Inferior parietal cortex (tissue), 1 donor: ENCODE measurements around the gene MGAT5B.
"Not testable (repeated sequence)": the region's sequence is repeated elsewhere in the genome, so short reads cannot be mapped to it uniquely, and the experiment has no call there.

Experiments used
- DNase-seq: peaks from one replicate; pipeline ENCODE4 v3.0.0-alpha.2; 2016; ENCODE audit errors: extremely low spot score

The MGAT5B gene

DNA sequence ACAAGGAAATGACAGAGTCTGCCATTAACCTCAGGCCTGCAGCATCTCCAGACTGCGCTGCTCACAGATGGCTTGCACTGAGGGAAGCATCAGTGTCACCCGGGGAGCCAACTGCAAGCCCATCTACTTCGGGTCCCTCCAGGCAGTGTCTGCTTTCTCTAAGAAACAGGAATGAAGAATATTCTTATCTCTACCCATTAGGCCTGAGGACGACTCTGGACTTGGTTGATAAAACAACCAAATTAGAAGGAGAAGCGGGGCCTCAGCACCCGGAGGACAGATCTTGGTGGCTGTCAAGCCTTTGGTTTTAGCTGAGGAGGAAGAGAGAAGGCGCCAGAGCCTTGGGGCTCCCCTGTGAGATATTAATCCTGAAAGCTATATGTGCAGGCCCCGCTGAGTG, 19.5 kb upstream of the MGAT5B start:
- no peak for DNase-seq

GRCh38 chr17:76849160-76849559, 19.0 kb upstream of the MGAT5B start:
- not testable (repeated sequence) for DNase-seq

- DNase-seq, result no peak
These were observed 15.4 kb upstream of the MGAT5B start for GRCh38 chr17:76852843-76853242.

GRCh38 chr17:76855105-76855504, 13.1 kb upstream of the MGAT5B start:
- DNase-seq, result no peak

DNA sequence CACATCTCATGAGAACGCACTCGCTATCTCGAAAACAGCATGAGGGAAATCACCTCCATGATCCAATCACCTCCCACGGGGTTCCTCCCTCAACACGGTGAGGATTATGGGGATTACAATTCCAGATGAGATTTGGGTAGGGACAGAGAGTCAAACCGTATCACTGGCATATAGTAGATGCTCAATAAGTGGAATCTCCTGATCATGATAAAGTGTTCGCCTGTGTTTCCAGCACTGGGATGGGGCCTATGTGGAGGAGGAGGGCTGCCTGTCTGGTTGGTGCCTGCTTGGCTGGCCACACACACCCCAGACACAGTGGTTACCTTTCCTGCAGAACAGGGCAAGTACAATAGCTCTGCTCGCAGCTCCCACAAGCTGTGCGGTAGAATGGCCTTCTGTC, 6.1 kb upstream of the MGAT5B start:
- DNase-seq, result no peak

GRCh38 chr17:76862494-76862893, 5.7 kb upstream of the MGAT5B start:
- no peak for DNase-seq

GRCh38 chr17:76864024-76864423, 4.2 kb upstream of the MGAT5B start:
- no peak for DNase-seq

- DNase-seq, result no peak
These were observed 3.0 kb upstream of the MGAT5B start for GRCh38 chr17:76865174-76865573.

DNA sequence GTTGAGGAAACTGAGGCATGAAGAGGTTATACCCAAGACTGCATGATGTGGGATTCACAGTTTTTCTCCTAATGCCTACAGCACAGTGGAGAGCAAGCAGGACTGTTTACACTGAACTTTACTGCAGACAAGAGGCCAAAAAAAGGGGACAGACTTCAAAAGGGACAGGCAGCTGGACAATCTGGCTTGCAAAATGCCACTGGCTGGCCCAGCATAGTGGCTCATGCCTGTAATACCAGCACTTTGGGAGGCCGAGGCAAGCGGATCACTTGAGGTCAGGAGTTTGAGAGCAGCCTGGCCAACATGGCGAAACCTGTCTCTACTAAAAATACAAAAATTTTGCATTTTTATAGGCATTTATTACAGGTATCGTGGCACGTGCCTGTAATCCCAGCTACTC, 2.0 kb upstream of the MGAT5B start:
- DNase-seq, result no peak

DNA sequence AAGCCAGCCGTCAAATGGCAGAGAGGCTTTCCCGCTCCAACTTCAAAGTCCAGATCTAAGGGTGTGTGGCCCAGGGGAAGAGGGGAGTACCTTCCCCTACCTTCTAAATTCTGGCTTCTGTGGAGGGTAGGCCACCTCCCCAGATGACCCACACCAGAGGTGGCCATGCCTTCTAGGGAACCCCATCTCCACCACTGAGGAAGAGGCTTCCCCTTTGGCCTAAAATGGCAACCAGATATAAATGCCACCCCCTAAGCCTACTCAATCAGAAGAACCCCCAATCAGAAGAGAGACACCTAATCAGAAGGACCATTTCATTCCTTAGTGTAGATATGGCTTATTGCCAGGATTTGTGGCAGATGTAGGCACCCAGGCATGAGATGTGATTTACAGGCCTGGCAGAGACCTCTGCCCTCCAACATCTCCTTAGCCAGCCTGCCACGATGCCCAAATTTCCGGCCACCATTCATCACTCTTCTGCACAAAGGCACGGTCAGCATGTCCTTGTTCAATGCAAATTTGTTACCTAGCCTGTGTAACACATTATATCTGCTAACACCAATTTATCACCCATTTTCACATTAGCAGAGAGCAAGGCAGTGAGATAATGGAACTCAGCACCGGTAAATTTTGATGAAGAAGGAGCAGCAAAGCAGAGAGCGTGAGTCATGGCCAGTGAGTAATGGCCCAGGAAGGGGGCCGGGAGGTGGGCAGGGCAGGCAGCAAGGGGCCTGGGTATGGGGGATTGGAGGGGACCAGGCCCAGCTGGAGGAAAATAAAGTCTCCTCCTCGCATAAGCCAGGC, 1.2 kb upstream of the MGAT5B start:
- no peak for DNase-seq

DNA sequence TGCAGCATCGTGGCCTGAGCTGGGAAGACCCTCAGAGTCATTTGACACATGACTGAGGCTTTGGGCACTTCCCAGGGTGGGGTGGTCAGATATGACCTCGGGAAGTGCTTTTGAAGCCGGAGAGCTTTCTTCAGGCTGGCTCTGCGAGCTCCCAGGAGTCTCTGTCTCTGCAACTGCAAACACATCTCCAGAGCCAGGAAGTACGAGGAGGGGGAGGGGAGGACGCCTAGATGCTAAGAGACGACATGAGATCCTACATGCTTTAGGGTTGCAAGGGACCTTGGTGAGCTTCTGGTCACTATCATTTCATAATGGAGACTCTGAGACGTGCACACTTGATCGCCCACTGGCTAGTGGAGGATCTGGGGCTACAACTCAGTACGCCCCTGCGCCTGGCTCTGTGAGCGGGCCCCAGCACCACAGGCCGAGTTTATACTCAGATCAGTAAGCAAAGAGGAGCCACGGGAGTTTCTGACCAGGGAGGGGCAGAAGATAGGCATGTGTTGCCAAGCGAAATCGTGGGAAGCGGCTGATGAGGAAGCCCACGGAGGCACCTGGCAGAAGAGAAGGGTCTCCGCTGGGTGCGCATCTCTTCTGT, 527 bp upstream of the MGAT5B start:
- DNase-seq, result no peak

GRCh38 chr17:76868669-76869495, 678 bp downstream of the MGAT5B start:
- DNase-seq, result no peak

GRCh38 chr17:76869496-76870376, 1.5 kb downstream of the MGAT5B start:
- no peak for DNase-seq

- no peak for DNase-seq
These were observed 2.1 kb downstream of the MGAT5B start for GRCh38 chr17:76870377-76870714.

- DNase-seq, result no peak
These were observed 3.5 kb downstream of the MGAT5B start for GRCh38 chr17:76871668-76872067.

DNA sequence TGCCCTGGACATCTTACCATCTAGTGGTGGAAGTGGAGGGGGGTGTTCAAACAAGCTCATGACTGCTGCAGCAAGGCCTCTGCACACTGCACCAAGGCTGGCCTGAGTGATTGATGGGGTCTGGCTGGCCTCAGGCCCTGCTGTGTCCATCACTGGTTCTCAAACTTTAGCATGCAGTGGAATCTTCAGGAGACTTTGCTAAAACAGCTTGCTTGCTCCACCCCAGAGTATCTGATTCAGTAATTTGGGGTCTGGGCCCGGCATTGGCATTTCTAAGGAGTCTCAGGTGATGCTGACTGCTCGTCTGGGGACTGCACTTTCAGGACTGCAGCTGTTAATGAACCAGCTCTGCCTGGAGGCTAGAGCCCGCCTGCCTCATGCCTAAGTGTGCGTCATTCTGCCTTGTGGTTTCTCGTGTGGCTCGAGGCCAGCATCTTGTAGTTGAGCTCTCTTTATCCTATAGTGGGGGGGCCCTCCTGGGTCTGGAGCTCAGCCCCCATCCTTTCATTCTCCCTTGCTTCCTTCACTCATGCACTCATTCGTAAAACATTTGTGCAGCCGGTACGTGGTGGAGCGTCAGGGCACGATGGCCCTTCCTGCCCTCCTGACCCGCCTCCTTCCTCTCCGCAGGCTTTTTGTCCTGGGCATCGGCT, 4.1 kb downstream of the MGAT5B start:
- DNase-seq, result no peak

DNA sequence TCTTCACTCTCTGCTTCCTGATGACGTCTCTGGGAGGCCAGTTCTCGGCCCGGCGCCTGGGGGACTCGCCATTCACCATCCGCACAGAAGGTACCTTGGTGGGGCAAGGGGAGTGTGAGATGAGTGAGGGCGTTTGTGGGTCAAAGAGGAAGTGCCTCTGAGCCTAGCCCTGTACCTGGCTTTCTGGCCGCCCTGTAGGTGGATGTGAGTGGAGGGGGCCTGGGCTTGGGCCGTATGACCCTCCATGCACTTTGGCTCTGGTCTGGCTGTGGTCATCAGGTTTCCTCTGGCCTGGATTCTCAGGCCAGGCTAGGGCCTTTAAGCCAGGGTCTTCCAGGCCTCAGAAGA, 4.6 kb downstream of the MGAT5B start:
- no peak for DNase-seq

DNA sequence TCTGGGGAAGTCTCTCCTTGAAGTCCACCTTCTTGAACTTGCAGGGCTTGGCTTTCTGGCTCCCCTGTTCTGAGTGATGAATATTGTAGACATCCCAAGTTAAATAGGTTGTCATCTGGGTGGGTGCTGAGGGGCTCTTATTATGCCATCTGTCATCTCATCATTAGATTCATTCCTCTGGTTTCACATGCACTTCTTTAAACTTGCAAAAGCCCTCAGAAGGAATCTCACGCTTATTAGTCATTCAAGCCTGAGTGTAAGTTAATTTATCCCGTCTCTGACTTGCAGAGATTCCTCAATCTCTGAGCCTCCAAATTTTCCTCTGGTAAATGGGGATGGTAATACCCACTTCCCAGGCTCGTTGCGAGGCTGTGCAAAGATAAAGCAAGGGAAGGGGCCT, 5.7 kb downstream of the MGAT5B start:
- no peak for DNase-seq

DNA sequence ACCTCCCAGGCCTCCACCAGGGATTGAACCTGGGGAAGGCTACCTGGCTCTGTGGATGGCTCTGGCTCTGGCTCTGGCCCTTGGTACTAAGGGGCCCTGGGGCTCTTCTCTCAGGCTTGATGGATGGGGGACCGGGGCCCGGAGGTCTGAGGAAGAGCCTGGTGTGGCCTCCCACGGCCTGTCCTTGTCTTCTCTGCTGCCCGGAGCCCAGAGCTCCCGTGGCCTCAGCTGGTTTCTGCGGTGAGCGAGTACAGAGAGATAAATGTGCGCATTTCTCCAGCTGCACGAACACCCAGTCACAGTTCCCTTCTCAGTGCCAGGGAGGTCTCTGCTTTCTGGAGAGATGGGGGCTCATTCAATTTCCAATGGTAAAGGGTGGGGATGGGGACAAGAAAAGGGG, 9.2 kb downstream of the MGAT5B start:
- no peak for DNase-seq

DNA sequence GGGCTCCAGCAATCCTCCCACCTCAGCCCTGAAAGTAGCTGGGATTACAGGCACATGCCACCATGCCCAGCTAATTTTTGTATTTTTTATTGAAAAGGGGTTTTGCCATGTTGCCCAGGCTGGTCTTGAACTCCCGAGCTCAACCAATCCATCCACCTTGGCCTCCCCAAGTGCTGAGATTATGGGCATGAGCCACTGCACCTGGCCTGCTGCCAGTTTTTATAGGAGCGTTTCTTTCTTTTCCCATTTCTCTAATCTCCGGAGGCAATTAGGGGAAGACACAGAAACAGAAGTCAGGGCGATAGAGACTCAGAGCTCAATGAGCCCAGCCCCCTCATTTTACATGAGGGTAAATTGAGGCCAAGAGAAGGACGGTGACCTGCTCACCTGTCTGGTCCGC, 10.4 kb downstream of the MGAT5B start:
- no peak for DNase-seq

DNA sequence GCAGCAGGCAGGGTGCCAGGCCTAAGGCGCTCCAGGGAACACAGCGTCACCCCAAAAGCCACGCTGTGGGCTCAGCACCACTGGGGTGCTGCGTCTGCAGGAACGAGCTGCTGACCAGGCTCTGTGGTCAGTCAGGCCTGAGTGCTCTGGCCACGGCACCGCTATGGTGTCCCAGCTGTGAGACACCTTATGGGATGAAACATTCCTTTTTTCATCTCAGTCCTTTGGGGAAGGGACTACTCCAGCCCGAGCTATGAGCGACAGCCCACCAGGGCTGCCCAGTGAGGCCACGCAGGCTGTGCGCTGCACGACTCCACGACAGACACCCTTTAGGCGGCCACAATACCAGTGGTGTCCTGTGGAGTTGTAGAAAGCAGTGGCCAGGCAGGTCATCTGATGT, 11.1 kb downstream of the MGAT5B start:
- no peak for DNase-seq
